ENCODE measurements around the gene CHST6.

GRCh38 chr16:75537776-75538175 lies 42.5 kb upstream of the CHST6 start:
- TF ChIP-seq, protein P1, sequence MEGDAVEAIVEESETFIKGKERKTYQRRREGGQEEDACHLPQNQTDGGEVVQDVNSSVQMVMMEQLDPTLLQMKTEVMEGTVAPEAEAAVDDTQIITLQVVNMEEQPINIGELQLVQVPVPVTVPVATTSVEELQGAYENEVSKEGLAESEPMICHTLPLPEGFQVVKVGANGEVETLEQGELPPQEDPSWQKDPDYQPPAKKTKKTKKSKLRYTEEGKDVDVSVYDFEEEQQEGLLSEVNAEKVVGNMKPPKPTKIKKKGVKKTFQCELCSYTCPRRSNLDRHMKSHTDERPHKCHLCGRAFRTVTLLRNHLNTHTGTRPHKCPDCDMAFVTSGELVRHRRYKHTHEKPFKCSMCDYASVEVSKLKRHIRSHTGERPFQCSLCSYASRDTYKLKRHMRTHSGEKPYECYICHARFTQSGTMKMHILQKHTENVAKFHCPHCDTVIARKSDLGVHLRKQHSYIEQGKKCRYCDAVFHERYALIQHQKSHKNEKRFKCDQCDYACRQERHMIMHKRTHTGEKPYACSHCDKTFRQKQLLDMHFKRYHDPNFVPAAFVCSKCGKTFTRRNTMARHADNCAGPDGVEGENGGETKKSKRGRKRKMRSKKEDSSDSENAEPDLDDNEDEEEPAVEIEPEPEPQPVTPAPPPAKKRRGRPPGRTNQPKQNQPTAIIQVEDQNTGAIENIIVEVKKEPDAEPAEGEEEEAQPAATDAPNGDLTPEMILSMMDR (conservative IDR thresholded peaks at IDR 0.05 in 1 of 2, IDR thresholded peaks at IDR 0.05 in 1 of 2; ENCODE audit: extremely low read depth in 1 of 2, insufficient read depth in 1 of 2, low read depth in 1 of 2, low read length in 2 of 2), result no peak
- no peak for TF ChIP-seq EZH2 (IDR thresholded peaks at IDR 0.05; ENCODE audit: borderline replicate concordance, low read length)
